Keratinocyte (primary cell): ENCODE measurements around the gene WDR46. TPM values are rescaled to one million over a fixed set of nuclear protein-coding genes. Genes with fewer than 3 reads are reported as not detected.
"Not testable (repeated sequence)": the region's sequence is repeated elsewhere in the genome, so short reads cannot be mapped to it uniquely, and the experiment has no call there.

Source experiments
- DNase-seq: peaks from one replicate; pipeline ENCODE4 v3.0.0-alpha.2; 2011; ENCODE audit warnings: low read depth, missing footprints, low spot score
- FAIRE-seq: peaks from 2 replicates; lab custom pipeline; 2011; peaks lifted over from hg19 to GRCh38; lab: Jason Lieb, UNC
- H2AFZ ChIP-seq: 2 replicates; pipeline ENCODE4 v1.6.0; 2012; ENCODE audit warnings: low read length, control low read depth, inconsistent platforms; ENCODE audit not compliant: control insufficient read depth
- H3K27ac ChIP-seq: 2 replicates; pipeline ENCODE4 v1.5.1; 2011; ENCODE audit warnings: low read length; ENCODE audit not compliant: control insufficient read depth, insufficient read depth
- H3K27me3 ChIP-seq: 3 replicates; pipeline ENCODE4 v1.6.0; 2011; ENCODE audit warnings: low read length; ENCODE audit not compliant: control insufficient read depth, insufficient read depth; ENCODE audit errors: extremely low read depth
- H3K36me3 ChIP-seq, 2 experiments: 2 replicates in 1 of 2; 3 replicates in 1 of 2; pipeline ENCODE4 v1.5.1; 2011; ENCODE audit warnings: low read length in 2 of 2, mild to moderate bottlenecking in 1 of 2; ENCODE audit not compliant: control insufficient read depth in 2 of 2, insufficient read depth in 2 of 2; ENCODE audit errors: extremely low read depth in 1 of 2
- H3K4me1 ChIP-seq: 3 replicates; pipeline ENCODE4 v1.5.1; 2011; ENCODE audit warnings: low read length; ENCODE audit not compliant: control insufficient read depth, insufficient read depth; ENCODE audit errors: extremely low read depth
- H3K4me2 ChIP-seq: 3 replicates; pipeline ENCODE4 v1.6.0; 2011; ENCODE audit warnings: low read depth, low read length; ENCODE audit not compliant: control insufficient read depth, insufficient read depth; ENCODE audit errors: extremely low read depth
- H3K4me3 ChIP-seq, 3 experiments: fragments of 200-600 bp in 1 of 3; sonication (generic) in 1 of 3; 2 replicates in 2 of 3; 3 replicates in 1 of 3; pipeline ENCODE4 v1.5.1; 2011 to 2016; ENCODE audit warnings: low read length in 3 of 3, mild to moderate bottlenecking in 3 of 3, control low read depth in 2 of 3, inconsistent platforms in 1 of 3, low read depth in 1 of 3, mixed read lengths in 1 of 3, mixed run types in 1 of 3, moderate library complexity in 1 of 3; ENCODE audit not compliant: control insufficient read depth in 2 of 3, insufficient read depth in 2 of 3; ENCODE audit errors: extremely low read depth in 1 of 3
- H3K79me2 ChIP-seq: 2 replicates; pipeline ENCODE4 v1.6.0; 2012; ENCODE audit warnings: low read length; ENCODE audit not compliant: control insufficient read depth, insufficient read depth
- H3K9ac ChIP-seq: 3 replicates; pipeline ENCODE4 v1.6.0; 2011; ENCODE audit warnings: low read length; ENCODE audit not compliant: control insufficient read depth, insufficient read depth; ENCODE audit errors: extremely low read depth
- H3K9me1 ChIP-seq: 3 replicates; pipeline ENCODE4 v1.6.0; 2011; ENCODE audit warnings: low read length; ENCODE audit not compliant: control insufficient read depth, insufficient read depth; ENCODE audit errors: extremely low read depth
- H3K9me3 ChIP-seq: 2 replicates; pipeline ENCODE4 v1.5.1; 2012; ENCODE audit warnings: low read depth, low read length; ENCODE audit not compliant: control insufficient read depth
- H4K20me1 ChIP-seq: 3 replicates; pipeline ENCODE4 v1.6.0; 2011; ENCODE audit warnings: low read length; ENCODE audit not compliant: control insufficient read depth, insufficient read depth; ENCODE audit errors: extremely low read depth
- CTCF ChIP-seq, 3 experiments: IDR thresholded peaks in 1 of 3; conservative IDR thresholded peaks in 1 of 3; optimal IDR thresholded peaks in 1 of 3; 2 replicates in 2 of 3; 3 replicates in 1 of 3; pipeline versions ENCODE3 to v1.5.1; 2011; ENCODE audit warnings: low read length in 3 of 3, mild to moderate bottlenecking in 3 of 3, moderate library complexity in 2 of 3, control low read depth in 1 of 3, inconsistent platforms in 1 of 3; ENCODE audit not compliant: insufficient read depth in 2 of 3; ENCODE audit errors: extremely low read depth in 1 of 3
- EZH2 ChIP-seq: IDR thresholded peaks from one replicate; pipeline ENCODE4 v1.6.1; 2012; ENCODE audit warnings: inconsistent platforms, mild to moderate bottlenecking, low read length, moderate library complexity
- dilution Hi-C: fragments of 300-500 bp; cut with MboI; formaldehyde crosslinking; loops from one replicate; pipeline ENCODE4 v1.7.0; 2020; ENCODE audit warnings: low sequenced_read_pairs; ENCODE audit not compliant: extremely low pct_ligation_motif_present
- polyA plus RNA-seq, 5 experiments: library from polyadenylated mRNA; depleted of rRNA in 3 of 5; stranded (reverse) in 3 of 5; stranded (forward) in 1 of 5; unstranded in 1 of 5; fragments of >200 nt; gene quantifications; 1 replicate in 1 of 5; 2 replicates in 3 of 5; 3 replicates in 1 of 5; pipeline versions ENCODE4 v1.2.1 to v1.2.3, GENCODE V29; 2011 to 2012; ENCODE audit warnings: missing spikeins in 2 of 5, low read depth in 1 of 5, low replicate concordance in 1 of 5

The WDR46 gene
- polyA plus RNA-seq, 1 donor (not counting 4 experiments of a cell fraction or from before 2014, with no cell fraction given), result 43.0 TPM

GRCh38 chr6:33271117-33271467, 17.9 kb downstream of the WDR46 start:
- TF ChIP-seq CTCF (optimal IDR thresholded peaks at IDR 0.05 in 1 of 3, IDR thresholded peaks at IDR 0.05 in 1 of 3, conservative IDR thresholded peaks at IDR 0.05 in 1 of 3; ENCODE audit: extremely low read depth in 1 of 3, insufficient read depth in 2 of 3, low read length in 3 of 3), result no peak
- no peak for TF ChIP-seq EZH2
- Histone ChIP-seq H3K27ac (peak overlapping the region; percentile 99), H2AFZ (peak overlapping the region; percentile 98), H3K9ac (peak overlapping the region; percentile 98), H4K20me1 (peaks cover 29% of the 10 kb centered on the region), H3K79me2 (peaks cover 54% of the 10 kb centered on the region), H3K4me3 (peak overlapping the region; percentile 76 to 100 (median 96)), H3K27me3 (no peaks in the 10 kb centered on the region), H3K4me1 (peaks cover 30% of the 10 kb centered on the region), H3K9me3 (no peaks in the 10 kb centered on the region), H3K9me1 (peaks cover 2% of the 10 kb centered on the region), H3K36me3 (peaks cover 41 to 54% of the 10 kb centered on the region in 2 experiments), H3K4me2 (peak overlapping the region; percentile 84)
- dilution Hi-C loops, result no loop called here
- FAIRE-seq, result no peak
- DNase-seq, result no peak

GRCh38 chr6:33264015-33264414, 25.0 kb downstream of the WDR46 start:
- H3K9me1 ChIP-seq, result no peaks in the 10 kb centered on the region
- dilution Hi-C loops, result no loop called here
- peaks cover 29 to 34% of the 10 kb centered on the region in 2 experiments for H3K36me3 ChIP-seq
- DNase-seq (no peak), FAIRE-seq (no peak)
- no peak overlapping the region for H3K9ac ChIP-seq
- no peak overlapping the region for H3K4me3 ChIP-seq
- TF ChIP-seq CTCF (optimal IDR thresholded peaks at IDR 0.05 in 1 of 3, IDR thresholded peaks at IDR 0.05 in 1 of 3, conservative IDR thresholded peaks at IDR 0.05 in 1 of 3; ENCODE audit: extremely low read depth in 1 of 3, insufficient read depth in 2 of 3, low read length in 3 of 3) (no peak), EZH2 (no peak)
- H3K4me2 ChIP-seq, result no peak overlapping the region
- no peaks in the 10 kb centered on the region for H3K9me3 ChIP-seq
- no peak overlapping the region for H2AFZ ChIP-seq
- no peaks in the 10 kb centered on the region for H3K79me2 ChIP-seq
- no peaks in the 10 kb centered on the region for H3K27me3 ChIP-seq
- peaks cover 8% of the 10 kb centered on the region for H3K4me1 ChIP-seq
- no peaks in the 10 kb centered on the region for H4K20me1 ChIP-seq
- no peak overlapping the region for H3K27ac ChIP-seq

- H3K9me3 ChIP-seq, H3K4me2 ChIP-seq, H3K9me1 ChIP-seq, dilution Hi-C loops, H4K20me1 ChIP-seq, H3K27ac ChIP-seq, H3K4me1 ChIP-seq, H3K9ac ChIP-seq, DNase-seq, H3K27me3 ChIP-seq, H2AFZ ChIP-seq, FAIRE-seq, H3K79me2 ChIP-seq, H3K4me3 ChIP-seq: not testable (repeated sequence)
- H3K36me3 ChIP-seq, result peaks cover 19 to 25% of the 10 kb centered on the region in 2 experiments
Observed at GRCh38 chr6:33262490-33262889, 26.5 kb downstream of the WDR46 start.
